Panc1 (cell line): ENCODE measurements around the gene ST8SIA5. TPM values are rescaled to one million over a fixed set of nuclear protein-coding genes. Genes with fewer than 3 reads are reported as not detected.

Experiments
- ATAC-seq: fragments of 200-7000 bp; cut with Tn5 transposase; 2 replicates; pipeline ENCODE4 v1.9.1; 2020; ENCODE audit warnings: mild to moderate bottlenecking, moderate library complexity
- BruUV-seq: library from RNA; stranded (reverse); fragments of 400-500 nt; replicated peaks from 2 replicates; lab custom pipeline; 2021; lab: Mats Ljungman, UMichigan
- CTCF ChIA-PET: fragments of 300-600 bp; sonication (Branson Sonifier 250); formaldehyde crosslinking; loops from one replicate; lab custom pipeline; 2022; ENCODE audit warnings: antibody characterized with exemption; lab: Charles Lee
- POLR2A ChIA-PET: fragments of 300-600 bp; sonication (Branson Sonifier 250); formaldehyde crosslinking; loops from one replicate; lab custom pipeline; 2022; ENCODE audit warnings: antibody characterized with exemption; lab: Charles Lee
- DNase-seq: peaks from one replicate; pipeline ENCODE4 v3.0.0-alpha.2; 2010; ENCODE audit warnings: low read depth, low spot score
- H3K27ac ChIP-seq: 2 replicates; pipeline ENCODE4 v1.5.1; 2011; ENCODE audit warnings: mild to moderate bottlenecking, low read length, inconsistent platforms
- H3K27me3 ChIP-seq: fragments of 200-500 bp; sonication (Bioruptor generic); 2 replicates; pipeline ENCODE4 v1.6.0; 2014; ENCODE audit warnings: low read length, inconsistent platforms; ENCODE audit not compliant: control insufficient read depth, insufficient read depth
- H3K36me3 ChIP-seq: fragments of 200-500 bp; sonication (Bioruptor generic); 2 replicates; pipeline ENCODE4 v1.5.1; 2014; ENCODE audit warnings: inconsistent platforms, mild to moderate bottlenecking, low read length, moderate library complexity; ENCODE audit not compliant: control insufficient read depth, insufficient read depth
- H3K4me1 ChIP-seq: 2 replicates; pipeline ENCODE4 v1.5.1; 2011; ENCODE audit warnings: inconsistent platforms, mild to moderate bottlenecking, low read length, moderate library complexity; ENCODE audit not compliant: control insufficient read depth, insufficient read depth
- H3K4me3 ChIP-seq, 2 experiments: 2 replicates each; pipeline ENCODE4 v1.5.1; 2011 to 2012; ENCODE audit warnings: low read depth in 2 of 2, low read length in 2 of 2, mild to moderate bottlenecking in 2 of 2, inconsistent platforms in 1 of 2, moderate library complexity in 1 of 2
- H3K9me3 ChIP-seq: fragments of 200-500 bp; sonication (Bioruptor generic); 2 replicates; pipeline ENCODE4 v1.5.1; 2014; ENCODE audit warnings: low read depth, mild to moderate bottlenecking, inconsistent platforms, low read length, moderate library complexity; ENCODE audit not compliant: control insufficient read depth, insufficient read depth
- CTCF ChIP-seq: fragments of 450-650 bp; IDR thresholded peaks from 2 replicates; pipeline ENCODE4 v1.5.1; 2017; ENCODE audit warnings: mild to moderate bottlenecking
- POLR2AphosphoS5 ChIP-seq: IDR thresholded peaks from 2 replicates; pipeline ENCODE4 v1.6.1; 2012; ENCODE audit warnings: mild to moderate bottlenecking, low read depth, low read length, moderate library complexity
- REST ChIP-seq, 2 experiments: IDR thresholded peaks; 2 replicates each; pipeline ENCODE4 v1.6.1; 2011 to 2012; ENCODE audit warnings: low read depth in 2 of 2, control low read depth in 1 of 2, low read length in 1 of 2, mild to moderate bottlenecking in 1 of 2, moderate library complexity in 1 of 2; ENCODE audit not compliant: insufficient read depth in 1 of 2
- SIN3A ChIP-seq: IDR thresholded peaks from 2 replicates; pipeline ENCODE4 v1.6.1; 2012; ENCODE audit warnings: low read depth, mild to moderate bottlenecking, low read length, moderate library complexity, borderline replicate concordance; ENCODE audit not compliant: insufficient read depth
- TCF7L2 ChIP-seq: IDR thresholded peaks from 2 replicates; pipeline ENCODE4 v1.6.1; 2011; ENCODE audit warnings: mild to moderate bottlenecking, low read depth, low read length, inconsistent platforms
- in situ Hi-C: cut with HindIII; loops from 2 replicates; pipeline ENCODE4 v1.10.0; 2016; ENCODE audit warnings: low sequenced_read_pairs, low pct_unique_long_range_greater_than_20kb
- intact Hi-C: fragments of 100-400 bp; cut with micrococcal nuclease; formaldehyde crosslinking; loops from one replicate; pipeline ENCODE4 v1.10.0; 2022; ENCODE audit not compliant: unreplicated experiment
- total RNA-seq: library from RNA; stranded (reverse); gene quantifications from one replicate; pipeline ENCODE4 v1.2.1, GENCODE V29; 2021; ENCODE audit not compliant: unreplicated experiment

The ST8SIA5 gene
- total RNA-seq, 1 experiment from 2014 or later: 0.15 TPM

GRCh38 chr18:46715062-46715461, 41.8 kb downstream of the ST8SIA5 start:
- ChIA-PET CTCF (no interaction called here), POLR2A (no interaction called here)
- ATAC-seq (no peak), DNase-seq (no peak)
- no TSS peak for BruUV-seq
- Histone ChIP-seq H3K4me1 (no peaks in the 10 kb centered on the region; the same call in 1 of the 2 replicates), H3K4me3 (no peak overlapping the region), H3K9me3 (no peaks in the 10 kb centered on the region), H3K36me3 (no peaks in the 10 kb centered on the region), H3K27me3 (no peaks in the 10 kb centered on the region), H3K27ac (no peak overlapping the region)
- intact Hi-C loops: no loop called here
- in situ Hi-C loops: no loop called here
- TF ChIP-seq CTCF: no peak
- TF ChIP-seq POLR2AphosphoS5: no peak
- TF ChIP-seq TCF7L2: no peak
- no peak for TF ChIP-seq REST (IDR thresholded peaks at IDR 0.05; ENCODE audit: insufficient read depth in 1 of 2, low read depth in 2 of 2, low read length in 1 of 2)
- no peak for TF ChIP-seq SIN3A

- intact Hi-C loops: no loop called here
- ATAC-seq (peak; percentile 69), DNase-seq (no peak)
- ChIA-PET CTCF (no interaction called here), POLR2A (no interaction called here)
- in situ Hi-C loops: no loop called here
- no peak overlapping the region for H3K4me3 ChIP-seq
- H3K4me1 ChIP-seq: no peaks in the 10 kb centered on the region
- no peak overlapping the region for H3K27ac ChIP-seq
- TF ChIP-seq TCF7L2 (no peak), REST (IDR thresholded peaks at IDR 0.05; ENCODE audit: insufficient read depth in 1 of 2, low read depth in 2 of 2, low read length in 1 of 2) (no peak), CTCF (no peak), POLR2AphosphoS5 (no peak), SIN3A (no peak)
- H3K27me3 ChIP-seq: no peaks in the 10 kb centered on the region
- H3K9me3 ChIP-seq: no peaks in the 10 kb centered on the region
- BruUV-seq: no TSS peak
- H3K36me3 ChIP-seq: no peaks in the 10 kb centered on the region
These were observed 44.4 kb downstream of the ST8SIA5 start for GRCh38 chr18:46712406-46712805.
